Stimulated activated CD8-positive, alpha-beta memory T cell treated with anti-CD3 and anti-CD28 coated beads, Interleukin-15, amount 100 ng/mL, for 48 hours (primary cell): ENCODE measurements around the gene SEC61A2.
A peak's percentile ranks its signal among the peaks of the same experiment; 100 is the strongest.

Source experiments
- DNase-seq, 2 donors: peaks; one replicate each; pipeline ENCODE4 v3.0.0-alpha.2; 2020; ENCODE audit warnings: low read depth in 2 of 2

SEC61A2 gene

DNA sequence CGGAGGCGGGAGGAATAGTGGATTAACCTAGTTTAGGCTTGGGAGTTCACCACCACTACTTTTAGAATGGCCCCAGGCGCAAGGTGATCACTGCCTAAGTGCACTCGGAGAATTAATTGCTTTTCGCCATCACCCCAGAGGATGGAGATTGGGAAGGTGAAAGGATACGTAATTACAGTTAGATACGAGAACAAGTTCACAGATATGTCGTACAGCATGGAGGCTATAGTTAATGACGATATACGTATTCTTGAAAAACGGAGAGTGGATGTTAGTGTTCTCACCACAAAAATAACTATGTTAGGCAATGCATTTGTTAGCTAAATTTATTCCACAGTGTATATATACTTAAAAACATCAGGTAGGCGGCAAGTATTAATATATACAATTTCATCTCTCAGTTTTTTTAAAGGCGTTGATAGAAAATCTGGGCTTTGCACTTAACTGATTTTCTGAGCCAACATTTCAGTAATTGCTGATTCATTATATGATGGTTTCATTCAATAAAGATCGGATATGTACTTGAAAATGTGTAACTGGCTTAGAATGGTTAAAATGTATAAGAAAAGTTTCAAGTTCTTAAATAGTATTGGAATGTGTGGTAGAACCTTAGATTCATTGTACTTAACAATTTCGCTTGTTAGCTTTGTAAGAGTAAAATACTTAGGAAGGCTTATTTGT is 67.2 kb downstream of the SEC61A2 start:
- DNase-seq, result no peak

- DNase-seq, result no peak
These were observed 68.7 kb downstream of the SEC61A2 start for GRCh38 chr10:12198156-12198555.

DNA sequence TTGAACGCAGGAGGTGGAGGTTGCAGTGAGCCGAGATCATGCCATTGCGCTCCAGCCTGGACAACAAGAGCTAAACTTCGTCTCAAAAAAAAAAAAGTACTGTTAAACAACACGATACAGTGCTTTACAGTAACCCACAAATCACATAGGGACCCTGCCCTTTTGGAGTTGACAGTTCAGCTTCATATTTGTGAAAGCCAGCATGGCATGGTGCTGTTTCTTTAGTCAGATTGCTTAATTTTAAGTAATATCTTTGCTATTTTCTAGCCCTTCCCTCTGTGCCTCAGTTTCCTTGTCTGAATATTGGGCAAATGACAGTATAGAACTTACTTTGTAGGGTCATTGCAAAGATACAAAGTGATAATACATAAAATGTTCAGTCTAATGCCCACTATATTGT is 71.4 kb downstream of the SEC61A2 start:
- DNase-seq, result no peak

- peak in 1 of 2 donors; percentile 21 for DNase-seq
These were observed 72.1 kb downstream of the SEC61A2 start for GRCh38 chr10:12201543-12201942.

DNA sequence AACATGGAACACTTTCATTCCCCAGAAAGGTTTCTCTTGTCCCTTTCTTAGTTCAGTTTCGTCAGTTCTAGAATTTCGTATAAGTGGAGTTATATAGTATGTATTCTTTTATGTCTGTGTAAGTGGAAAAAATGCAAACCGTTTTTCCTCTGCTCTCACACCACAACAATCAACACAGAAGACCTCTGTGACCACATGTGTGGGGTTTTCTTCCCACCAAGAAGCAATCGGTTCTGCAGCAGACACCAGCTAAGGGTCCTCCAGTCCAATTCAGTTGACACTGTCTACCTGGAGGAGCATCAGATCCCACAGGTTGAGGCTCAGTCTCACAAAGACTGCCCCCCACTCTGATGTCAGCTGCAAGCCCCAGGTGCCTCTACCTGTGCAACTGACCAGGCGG is 72.7 kb downstream of the SEC61A2 start:
- DNase-seq, result no peak

GRCh38 chr10:12205082-12205481 is 75.6 kb downstream of the SEC61A2 start:
- DNase-seq, result no peak

DNA sequence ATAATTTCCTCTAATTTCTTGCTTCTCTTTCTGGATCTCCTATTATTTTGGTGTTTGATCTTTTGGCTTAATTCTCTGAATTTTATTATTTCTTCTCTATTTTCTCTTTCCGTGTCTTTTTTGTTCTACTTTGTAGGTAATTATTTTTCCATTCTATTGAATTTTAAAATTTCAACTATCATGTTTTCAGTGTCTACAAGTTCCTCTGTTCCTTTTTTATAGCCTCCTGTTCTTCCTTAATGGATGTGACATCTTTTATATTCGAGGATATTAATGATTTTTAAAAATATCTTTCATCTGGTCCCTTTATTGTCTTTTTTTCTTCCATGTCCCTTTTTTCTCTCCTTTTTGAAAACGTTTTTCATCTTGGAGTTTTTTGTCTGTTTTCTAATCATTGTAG is 77.6 kb downstream of the SEC61A2 start:
- DNase-seq, result no peak

GRCh38 chr10:12208460-12208859 is 79.0 kb downstream of the SEC61A2 start:
- no peak for DNase-seq

- no peak for DNase-seq
These were observed 83.0 kb downstream of the SEC61A2 start for GRCh38 chr10:12212454-12212853.

- DNase-seq, result no peak
These were observed 84.1 kb downstream of the SEC61A2 start for GRCh38 chr10:12213621-12214020.

- no peak for DNase-seq
These were observed 84.6 kb downstream of the SEC61A2 start for GRCh38 chr10:12214093-12214492.

DNA sequence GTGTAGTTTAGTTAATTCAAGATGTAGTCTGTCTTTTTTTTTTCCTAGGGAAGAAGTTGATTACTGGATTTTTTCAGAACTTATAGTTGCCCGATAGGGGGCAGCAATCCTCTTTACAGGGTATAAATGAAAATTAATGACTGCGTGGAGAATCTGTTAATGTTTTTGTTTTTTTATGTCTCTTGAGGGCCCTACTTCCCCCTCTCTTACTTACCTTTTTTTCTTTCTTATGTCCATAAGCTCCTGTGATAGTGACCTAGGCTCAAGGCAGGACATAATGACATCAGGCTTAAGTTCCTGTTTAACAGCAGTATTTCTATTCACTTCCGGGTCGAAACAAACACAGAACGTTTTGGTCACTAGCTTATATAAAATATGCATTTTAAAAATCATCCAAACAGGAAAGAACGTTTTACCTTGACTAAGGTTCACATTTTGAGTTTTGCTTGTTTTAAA is 85.3 kb downstream of the SEC61A2 start:
- no peak for DNase-seq
